Psoas muscle (tissue), 8 donors: ENCODE data around the gene EIF4EBP3. TPM values are rescaled to one million over a fixed set of nuclear protein-coding genes. Genes with fewer than 3 reads are reported as not detected.

Source experiments
- ATAC-seq, 4 donors: fragments of 200-7000 bp; cut with Tn5 transposase; one replicate each; pipeline ENCODE4 v1.9.1; 2020; ENCODE audit warnings: moderate library complexity in 3 of 4, mild to moderate bottlenecking in 2 of 4
- DNase-seq, 2 donors: peaks; one replicate each; pipeline ENCODE4 v3.0.0-alpha.2; 2020
- H3K27ac ChIP-seq: fragments of 200-600 bp; one replicate; pipeline ENCODE4 v1.8.0; 2022
- H3K27me3 ChIP-seq, 3 donors: fragments of 200-600 bp in 1 of 3; one replicate each; pipeline versions ENCODE4 v1.6.1 to v1.8.0; 2013 to 2022; ENCODE audit warnings: low read length in 2 of 3, mild to moderate bottlenecking in 2 of 3, moderate library complexity in 1 of 3; ENCODE audit not compliant: insufficient read depth in 3 of 3
- H3K36me3 ChIP-seq, 2 donors: fragments of 200-600 bp in 1 of 2; one replicate each; pipeline versions ENCODE4 v1.6.1 to v1.8.0; 2013 to 2022; ENCODE audit warnings: low read depth in 1 of 2, mild to moderate bottlenecking in 1 of 2, moderate library complexity in 1 of 2; ENCODE audit not compliant: insufficient read depth in 1 of 2
- H3K4me1 ChIP-seq: fragments of 200-600 bp; one replicate; pipeline ENCODE4 v1.8.0; 2022
- H3K4me3 ChIP-seq: fragments of 200-600 bp; one replicate; pipeline ENCODE4 v1.8.0; 2022; ENCODE audit warnings: mild to moderate bottlenecking
- H3K9me3 ChIP-seq: fragments of 200-600 bp; one replicate; pipeline ENCODE4 v1.8.0; 2022
- WGBS, 3 donors: extraction: QIAGEN DNeasy Blood & Tissue Kit; methylation state at CpG; one replicate each; pipeline versions ENCODE4 v1.1.6 to v1.1.7; 2013; 5-methylcytosine and 5-hydroxymethylcytosine counted together
- intact Hi-C, 2 donors: fragments of 100-400 bp; cut with DNase I; formaldehyde crosslinking; loops; one replicate each; pipeline versions ENCODE4 v1.11.0 to v1.14.2; 2022
- polyA plus RNA-seq, 3 donors: library from polyadenylated mRNA; stranded (reverse); fragments of 200-250 nt; gene quantifications; one replicate each; pipeline ENCODE4 v1.2.3, GENCODE V29; 2013
- total RNA-seq, 4 donors: library from RNA; stranded (reverse); fragmentation: NEBNext Ultra II Directional in 2 of 4; extraction: Animal tissue kit (Norgen Biotek cat#: 25700) in 2 of 4; gene quantifications; one replicate each; pipeline versions ENCODE4 v1.2.1 to v1.2.4, GENCODE V29; 2021 to 2023
- TF ChIP-seq, protein P1 (sequence below): fragments of 200-600 bp; IDR thresholded peaks from one replicate; pipeline ENCODE4 v1.8.0; 2022; ENCODE audit warnings: antibody characterized with exemption
- donor health status: healthy with polysubstance abuse.
- donor health status: DM: no; HTN: no; CAD: no; lungs with moderate emphysema.
- donor health status: Bipolar disorder and iron deficiency.
- donor health status: healthy.
- donor health status: DM: yes; HTN: yes; CAD: no.
- donor health status: DM: no; HTN: no; CAD: no.
- donor health status: DM: no; HTN: no; CAD: no.
- donor health status: DM: yes; HTN: yes; CAD: no.

The EIF4EBP3 gene
- total and polyA plus RNA-seq, 7 donors = 31.7 to 116 (median 44.8) TPM

GRCh38 chr5:140557136-140557805, 9.8 kb downstream of the EIF4EBP3 start, which contains the start of gene SRA1:
SRA1 (minus strand) TSS chr5:140557473; CDS start chr5:140557452, 21 bp downstream.
- Histone ChIP-seq H3K9me3 (no peaks in the 10 kb centered on the region), H3K27ac (peak within 1 kb of the TSS; percentile 94), H3K36me3 (peaks cover 0 to 52% of the 10 kb centered on the region in 2 donors), H3K4me1 (peaks cover 29% of the 10 kb centered on the region), H3K4me3 (peak within 1 kb of the TSS; percentile 86), H3K27me3 (no peaks in the 10 kb centered on the region)
- DNase-seq (peak; percentile 94 to 96), ATAC-seq (peak; percentile 93 to 97 (median 94))
- 1% methylated on average over 45 to 46 of the region's 46 CpGs for WGBS, 3 donors
- TF ChIP-seq, protein P1, sequence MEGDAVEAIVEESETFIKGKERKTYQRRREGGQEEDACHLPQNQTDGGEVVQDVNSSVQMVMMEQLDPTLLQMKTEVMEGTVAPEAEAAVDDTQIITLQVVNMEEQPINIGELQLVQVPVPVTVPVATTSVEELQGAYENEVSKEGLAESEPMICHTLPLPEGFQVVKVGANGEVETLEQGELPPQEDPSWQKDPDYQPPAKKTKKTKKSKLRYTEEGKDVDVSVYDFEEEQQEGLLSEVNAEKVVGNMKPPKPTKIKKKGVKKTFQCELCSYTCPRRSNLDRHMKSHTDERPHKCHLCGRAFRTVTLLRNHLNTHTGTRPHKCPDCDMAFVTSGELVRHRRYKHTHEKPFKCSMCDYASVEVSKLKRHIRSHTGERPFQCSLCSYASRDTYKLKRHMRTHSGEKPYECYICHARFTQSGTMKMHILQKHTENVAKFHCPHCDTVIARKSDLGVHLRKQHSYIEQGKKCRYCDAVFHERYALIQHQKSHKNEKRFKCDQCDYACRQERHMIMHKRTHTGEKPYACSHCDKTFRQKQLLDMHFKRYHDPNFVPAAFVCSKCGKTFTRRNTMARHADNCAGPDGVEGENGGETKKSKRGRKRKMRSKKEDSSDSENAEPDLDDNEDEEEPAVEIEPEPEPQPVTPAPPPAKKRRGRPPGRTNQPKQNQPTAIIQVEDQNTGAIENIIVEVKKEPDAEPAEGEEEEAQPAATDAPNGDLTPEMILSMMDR = no peak
- intact Hi-C loops = no loop called here

GRCh38 chr5:140557965-140558364, 10.5 kb downstream of the EIF4EBP3 start:
- H3K4me3 ChIP-seq = peak overlapping the region; percentile 86
- TF ChIP-seq, protein P1 = no peak
- intact Hi-C loops = no loop called here
- ATAC-seq (no peak), DNase-seq (no peak)
- no peaks in the 10 kb centered on the region for H3K27me3 ChIP-seq
- no peaks in the 10 kb centered on the region for H3K9me3 ChIP-seq
- peaks cover 36% of the 10 kb centered on the region for H3K4me1 ChIP-seq
- H3K27ac ChIP-seq = peak overlapping the region; percentile 94
- WGBS, 3 donors = 78 to 86% (median 85%) methylated on average over 3 of the region's 3 CpGs
- H3K36me3 ChIP-seq = peaks cover 0 to 46% of the 10 kb centered on the region in 2 donors

DNA sequence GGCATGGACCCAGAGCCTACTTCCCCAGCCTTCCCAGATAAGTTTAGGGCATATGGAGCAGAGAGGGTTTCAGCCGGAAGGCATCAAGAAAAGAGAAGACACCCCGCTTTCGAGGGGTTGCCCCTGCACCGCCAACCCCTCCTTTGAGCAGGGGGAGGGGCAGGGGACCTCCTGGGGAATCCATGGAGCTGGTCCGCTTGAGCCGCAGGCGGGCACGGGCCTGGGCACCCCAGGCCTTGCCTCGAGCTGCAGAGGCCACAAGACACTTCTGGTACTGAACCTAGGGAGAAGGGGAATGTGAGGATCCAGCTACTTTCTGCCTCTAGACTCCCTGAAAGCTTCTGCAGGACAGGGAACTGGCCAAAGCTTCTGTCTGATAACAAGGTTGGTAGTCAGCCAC, 11.1 kb downstream of the EIF4EBP3 start:
- ATAC-seq = no peak
- H3K9me3 ChIP-seq = no peaks in the 10 kb centered on the region
- DNase-seq = no peak
- intact Hi-C loops = no loop called here
- H3K27ac ChIP-seq = peak overlapping the region; percentile 94
- no peaks in the 10 kb centered on the region for H3K27me3 ChIP-seq
- 89 to 93% (median 92%) methylated on average over 9 of the region's 9 CpGs for WGBS, 3 donors
- peaks cover 41% of the 10 kb centered on the region for H3K4me1 ChIP-seq
- TF ChIP-seq, protein P1 = no peak
- H3K4me3 ChIP-seq = no peak overlapping the region
- H3K36me3 ChIP-seq = peaks cover 0 to 40% of the 10 kb centered on the region in 2 donors

GRCh38 chr5:140560227-140560626, 12.8 kb downstream of the EIF4EBP3 start:
- 85 to 92% (median 86%) methylated on average over 10 of the region's 10 CpGs for WGBS, 3 donors
- Histone ChIP-seq H3K4me3 (no peak overlapping the region), H3K36me3 (peaks cover 0 to 38% of the 10 kb centered on the region in 2 donors), H3K27me3 (no peaks in the 10 kb centered on the region), H3K4me1 (peaks cover 39% of the 10 kb centered on the region), H3K9me3 (no peaks in the 10 kb centered on the region), H3K27ac (no peak overlapping the region)
- intact Hi-C loops = no loop called here
- ATAC-seq (no peak), DNase-seq (no peak)
- TF ChIP-seq, protein P1 = no peak
